MM.1S (cell line): ENCODE results near the gene FGF21.

ENCODE experiments used
- EZH2 ChIP-seq: fragments of 300-600 bp; sonication (generic); optimal IDR thresholded peaks from 2 replicates; pipeline ENCODE3; 2017; ENCODE audit warnings: low read depth, mild to moderate bottlenecking, antibody characterized with exemption, low read length, mixed read lengths
- EZH2phosphoT487 ChIP-seq: fragments of 300-600 bp; sonication (generic); IDR thresholded peaks from 2 replicates; pipeline ENCODE4 v1.6.1; 2018; ENCODE audit warnings: antibody characterized with exemption, low read length
- TF ChIP-seq, protein P1 (sequence below): fragments of 300-600 bp; sonication (generic); IDR thresholded peaks from 2 replicates; pipeline ENCODE4 v1.5.1; 2016; ENCODE audit warnings: antibody characterized with exemption, low read length, mixed read lengths

DNA sequence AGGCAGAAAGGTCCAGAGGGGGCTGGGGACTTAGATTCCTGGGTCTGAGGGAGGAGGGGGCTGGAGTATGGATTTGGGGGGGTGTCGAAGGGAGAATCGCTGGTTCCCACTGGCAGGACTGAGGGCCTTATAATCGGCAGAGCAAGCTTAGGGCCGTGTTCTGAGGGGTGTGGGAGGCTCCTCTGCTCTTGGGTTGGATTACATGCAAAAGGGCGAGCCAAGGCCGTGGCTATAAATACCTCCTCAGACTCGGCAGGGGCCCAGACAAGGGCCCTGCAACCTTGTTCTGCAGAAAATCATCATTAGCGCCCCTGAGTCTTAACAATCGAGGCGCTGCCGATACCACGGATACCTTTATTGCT, 35.1 kb upstream of the FGF21 start:
- TF ChIP-seq, protein P1, sequence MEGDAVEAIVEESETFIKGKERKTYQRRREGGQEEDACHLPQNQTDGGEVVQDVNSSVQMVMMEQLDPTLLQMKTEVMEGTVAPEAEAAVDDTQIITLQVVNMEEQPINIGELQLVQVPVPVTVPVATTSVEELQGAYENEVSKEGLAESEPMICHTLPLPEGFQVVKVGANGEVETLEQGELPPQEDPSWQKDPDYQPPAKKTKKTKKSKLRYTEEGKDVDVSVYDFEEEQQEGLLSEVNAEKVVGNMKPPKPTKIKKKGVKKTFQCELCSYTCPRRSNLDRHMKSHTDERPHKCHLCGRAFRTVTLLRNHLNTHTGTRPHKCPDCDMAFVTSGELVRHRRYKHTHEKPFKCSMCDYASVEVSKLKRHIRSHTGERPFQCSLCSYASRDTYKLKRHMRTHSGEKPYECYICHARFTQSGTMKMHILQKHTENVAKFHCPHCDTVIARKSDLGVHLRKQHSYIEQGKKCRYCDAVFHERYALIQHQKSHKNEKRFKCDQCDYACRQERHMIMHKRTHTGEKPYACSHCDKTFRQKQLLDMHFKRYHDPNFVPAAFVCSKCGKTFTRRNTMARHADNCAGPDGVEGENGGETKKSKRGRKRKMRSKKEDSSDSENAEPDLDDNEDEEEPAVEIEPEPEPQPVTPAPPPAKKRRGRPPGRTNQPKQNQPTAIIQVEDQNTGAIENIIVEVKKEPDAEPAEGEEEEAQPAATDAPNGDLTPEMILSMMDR = no peak
- TF ChIP-seq EZH2 (no peak), EZH2phosphoT487 (no peak)
